GM18511 (cell line): ENCODE measurements around the gene CYP4V2.

Experiments
- ATAC-seq: cut with Tn5 transposase; IDR thresholded peaks from one replicate; pipeline ENCODE4 v1.9.1; 2021; ENCODE audit warnings: mild to moderate bottlenecking, moderate library complexity; ENCODE audit not compliant: unreplicated experiment

The CYP4V2 gene

GRCh38 chr4:186191200-186192065, at the start of gene CYP4V2:
Gene CYP4V2, plus strand, starts transcription at chr4:186191567. Its CDS starts 257 bp downstream, at chr4:186191824.
- peak; percentile 86 for ATAC-seq

- peak; percentile 53 for ATAC-seq
Observed at GRCh38 chr4:186144198-186144945, 47.0 kb upstream of the CYP4V2 start.

GRCh38 chr4:186144946-186145569, 46.3 kb upstream of the CYP4V2 start:
- ATAC-seq, result peak; percentile 47

- ATAC-seq, result no peak
Observed at GRCh38 chr4:186146458-186146857, 44.9 kb upstream of the CYP4V2 start.

- peak; percentile 26 for ATAC-seq
Observed at GRCh38 chr4:186148336-186148975, 42.9 kb upstream of the CYP4V2 start.

- no peak for ATAC-seq
Observed at GRCh38 chr4:186149872-186150271, 41.5 kb upstream of the CYP4V2 start.

- ATAC-seq, result no peak
Observed at GRCh38 chr4:186150926-186151325, 40.4 kb upstream of the CYP4V2 start.

- no peak for ATAC-seq
Observed at GRCh38 chr4:186151499-186151898, 39.9 kb upstream of the CYP4V2 start.

GRCh38 chr4:186158021-186158813, 33.1 kb upstream of the CYP4V2 start:
- no peak for ATAC-seq

GRCh38 chr4:186158966-186159365, 32.4 kb upstream of the CYP4V2 start:
- no peak for ATAC-seq

GRCh38 chr4:186159613-186160012, 31.8 kb upstream of the CYP4V2 start:
- ATAC-seq, result no peak

GRCh38 chr4:186161138-186161537, 30.2 kb upstream of the CYP4V2 start:
- peak; percentile 96 for ATAC-seq

- ATAC-seq, result no peak
Observed at GRCh38 chr4:186166852-186167512, 24.4 kb upstream of the CYP4V2 start.

GRCh38 chr4:186167605-186168004, 23.8 kb upstream of the CYP4V2 start:
- no peak for ATAC-seq

GRCh38 chr4:186168750-186169149, 22.6 kb upstream of the CYP4V2 start:
- no peak for ATAC-seq

GRCh38 chr4:186169333-186169944, 21.9 kb upstream of the CYP4V2 start:
- ATAC-seq, result no peak

- peak; percentile 48 for ATAC-seq
Observed at GRCh38 chr4:186169945-186170802, 21.2 kb upstream of the CYP4V2 start.

GRCh38 chr4:186170966-186171365, 20.4 kb upstream of the CYP4V2 start:
- ATAC-seq, result no peak
